B cell (primary cell): Measurements from ENCODE around the gene NUCB1. TPM values are rescaled to one million over a fixed set of nuclear protein-coding genes. Genes with fewer than 3 reads are reported as not detected.

Experiments used
- ATAC-seq: fragments of 200-7000 bp; cut with Tn5 transposase; one replicate; pipeline ENCODE4 v1.10.0; 2021; ENCODE audit warnings: low read depth, mild to moderate bottlenecking, moderate number of reproducible peaks, moderate library complexity
- CTCF ChIA-PET: fragments of 350-600 bp; sonication (Branson Sonifier 250); formaldehyde crosslinking; loops from one replicate; lab custom pipeline; 2021; ENCODE audit warnings: antibody characterized with exemption, inconsistent platforms; lab: Charles Lee
- POLR2A ChIA-PET: fragments of 350-600 bp; sonication (Branson Sonifier 250); formaldehyde crosslinking; loops from one replicate; lab custom pipeline; 2021; ENCODE audit warnings: antibody characterized with exemption; lab: Charles Lee
- DNase-seq: peaks from one replicate; pipeline ENCODE4 v3.0.0; 2013
- H2AFZ ChIP-seq: 2 replicates; pipeline ENCODE4 v1.6.1; 2012; ENCODE audit warnings: mild to moderate bottlenecking, low read depth, low read length; ENCODE audit not compliant: insufficient read depth, poor library complexity, severe bottlenecking
- H3K27ac ChIP-seq, 2 donors: 1 replicate in 1 of 2; 2 replicates in 1 of 2; pipeline ENCODE4 v1.5.1; 2012 to 2013; ENCODE audit warnings: low read length in 2 of 2, mild to moderate bottlenecking in 2 of 2, moderate library complexity in 1 of 2
- H3K27me3 ChIP-seq, 4 experiments: fragments of 200-600 bp in 1 of 4; sonication (generic) in 1 of 4; replicated peaks in 1 of 4; 1 replicate in 2 of 4; 2 replicates in 2 of 4; pipeline versions ENCODE4 v1.6.1 to v1.7.0; 2013 to 2016; ENCODE audit warnings: low read length in 3 of 4, mild to moderate bottlenecking in 2 of 4, mixed read lengths in 1 of 4, moderate library complexity in 1 of 4; ENCODE audit not compliant: insufficient read depth in 4 of 4, control insufficient read depth in 3 of 4; ENCODE audit errors: control extremely low read depth in 1 of 4
- H3K36me3 ChIP-seq, 2 experiments: replicated peaks in 1 of 2; 1 replicate in 1 of 2; 2 replicates in 1 of 2; pipeline versions ENCODE4 v1.6.1 to v1.7.1; 2013; ENCODE audit warnings: low read length in 1 of 2; ENCODE audit not compliant: insufficient read depth in 2 of 2, control insufficient read depth in 1 of 2; ENCODE audit errors: control extremely low read depth in 1 of 2, extremely low read depth in 1 of 2
- H3K4me1 ChIP-seq, 2 donors: fragments of 200-600 bp in 1 of 2; sonication (generic) in 1 of 2; 1 replicate in 1 of 2; 2 replicates in 1 of 2; pipeline versions ENCODE4 v1.5.1 to v1.6.1; 2013 to 2017; ENCODE audit warnings: low read length in 2 of 2; ENCODE audit not compliant: control insufficient read depth in 2 of 2, insufficient read depth in 2 of 2
- H3K4me2 ChIP-seq: replicated peaks from 2 replicates; pipeline ENCODE3; 2012; ENCODE audit warnings: mild to moderate bottlenecking, low read depth, low read length; ENCODE audit not compliant: poor library complexity, severe bottlenecking
- H3K4me3 ChIP-seq, 5 experiments: fragments of 200-600 bp in 1 of 5; sonication (generic) in 1 of 5; 1 replicate in 3 of 5; 2 replicates in 2 of 5; pipeline versions ENCODE4 v1.5.1 to v1.7.0; 2011 to 2016; ENCODE audit warnings: low read length in 4 of 5, mild to moderate bottlenecking in 4 of 5, low read depth in 2 of 5, control low read depth in 1 of 5, moderate library complexity in 1 of 5; ENCODE audit not compliant: insufficient read depth in 1 of 5; ENCODE audit errors: control extremely low read depth in 1 of 5, extremely low read depth in 1 of 5
- H3K79me2 ChIP-seq: fragments of 200-600 bp; sonication (generic); one replicate; pipeline ENCODE4 v1.6.0; 2016; ENCODE audit warnings: low read length; ENCODE audit not compliant: control insufficient read depth, insufficient read depth
- H3K9ac ChIP-seq: fragments of 200-600 bp; sonication (generic); 2 replicates; pipeline ENCODE4 v1.6.1; 2017; ENCODE audit warnings: mild to moderate bottlenecking, low read length, moderate library complexity
- H3K9me3 ChIP-seq, 3 donors: one replicate each; pipeline versions ENCODE4 v1.6.1 to v1.7.1; 2013; ENCODE audit warnings: low read length in 2 of 3; ENCODE audit not compliant: control insufficient read depth in 2 of 3, insufficient read depth in 1 of 3; ENCODE audit errors: control extremely low read depth in 1 of 3
- H4K20me1 ChIP-seq: 2 replicates; pipeline ENCODE4 v1.6.0; 2012; ENCODE audit warnings: mild to moderate bottlenecking, low read length; ENCODE audit not compliant: insufficient read depth, control insufficient read depth, poor library complexity, severe bottlenecking
- H3K27ac Mint-ChIP-seq: one replicate; pipeline ENCODE4 v1.8.0; 2021; ENCODE audit warnings: mixed read lengths
- H3K27me3 Mint-ChIP-seq: one replicate; pipeline ENCODE4 v1.8.0; 2021; ENCODE audit warnings: mixed read lengths
- H3K4me1 Mint-ChIP-seq: one replicate; pipeline ENCODE4 v1.8.0; 2021; ENCODE audit warnings: mixed read lengths
- H3K4me3 Mint-ChIP-seq: one replicate; pipeline ENCODE4 v1.8.0; 2021; ENCODE audit warnings: mixed read lengths
- H3K9me3 Mint-ChIP-seq: one replicate; pipeline ENCODE4 v1.8.0; 2022; ENCODE audit warnings: mixed read lengths; ENCODE audit not compliant: insufficient read depth
- CTCF ChIP-seq: fragments of 200-600 bp; IDR thresholded peaks from one replicate; pipeline ENCODE4 v1.8.0; 2022; ENCODE audit warnings: antibody characterized with exemption, mild to moderate bottlenecking
- EZH2 ChIP-seq: IDR thresholded peaks from 2 replicates; pipeline ENCODE4 v1.6.1; 2012; ENCODE audit warnings: borderline replicate concordance, low read depth, mild to moderate bottlenecking, moderate library complexity, low read length; ENCODE audit not compliant: insufficient read depth, poor library complexity, severe bottlenecking
- WGBS: methylation state at CpG from one replicate; pipeline ENCODE4 v1.1.5; 2013; ENCODE audit warnings: missing lambda C conversion rate; ENCODE audit not compliant: insufficient coverage; 5-methylcytosine and 5-hydroxymethylcytosine counted together
- intact Hi-C: fragments of 100-400 bp; cut with micrococcal nuclease; formaldehyde crosslinking; loops from one replicate; pipeline ENCODE4 v1.10.0; 2022
- polyA plus RNA-seq: library from polyadenylated mRNA; depleted of rRNA; stranded (reverse); fragments of >200 nt; gene quantifications from 2 replicates; pipeline ENCODE4 v1.2.3, GENCODE V29; 2012
- total RNA-seq, 2 donors: library from RNA; stranded (reverse); fragments of 120-200 nt in 1 of 2; gene quantifications; 1 replicate in 1 of 2; 2 replicates in 1 of 2; pipeline versions ENCODE4 v1.2.3 to v1.2.4, GENCODE V29; 2013 to 2022

The NUCB1 gene
- total and polyA plus RNA-seq, 2 donors (not counting 1 experiment from before 2014, with no cell fraction given) = 118 to 134 TPM

- Histone ChIP-seq H3K79me2 (peaks cover 24% of the 10 kb centered on the region), H3K4me2 (no peak overlapping the region), H3K27ac (no peak overlapping the region), H2AFZ (no peak overlapping the region), H3K4me3 (no peak overlapping the region), H3K27me3 (no peaks in the 10 kb centered on the region), H3K9me3 (no peaks in the 10 kb centered on the region), H3K4me1 (peaks cover 12 to 21% of the 10 kb centered on the region in 2 donors), H3K9ac (no peak overlapping the region), H4K20me1 (peaks cover 8% of the 10 kb centered on the region), H3K36me3 (peaks cover 12 to 34% of the 10 kb centered on the region in 2 experiments)
- ChIA-PET CTCF (no interaction called here), POLR2A (no interaction called here)
- H3K4me3 Mint-ChIP-seq = no peak overlapping the region
- intact Hi-C loops = no loop called here
- peaks cover 19% of the 10 kb centered on the region for H3K4me1 Mint-ChIP-seq
- no peak for ATAC-seq
- 98% methylated on average over 11 of the region's 14 CpGs for WGBS
- TF ChIP-seq EZH2 = no peak
- no peak for TF ChIP-seq CTCF
- DNase-seq = no peak
- H3K9me3 Mint-ChIP-seq = no peaks in the 10 kb centered on the region
- H3K27me3 Mint-ChIP-seq = no peaks in the 10 kb centered on the region
- no peak overlapping the region for H3K27ac Mint-ChIP-seq
Measured at GRCh38 chr19:48905664-48906063, 5.6 kb downstream of the NUCB1 start.

GRCh38 chr19:48906324-48906723 is 6.2 kb downstream of the NUCB1 start:
- ChIA-PET POLR2A (interaction anchor here (0.7 kb wide), 2 partner anchors 47 to 652 kb away, joined by 3 to 6 read pairs; no protein-coding TSS in a partner anchor), CTCF (no interaction called here)
- DNase-seq (no peak), ATAC-seq (no peak)
- Histone ChIP-seq H3K27ac (no peak overlapping the region), H3K9me3 (no peaks in the 10 kb centered on the region), H3K4me1 (peaks cover 5 to 14% of the 10 kb centered on the region in 2 donors), H3K4me2 (no peak overlapping the region), H3K79me2 (peaks cover 17% of the 10 kb centered on the region), H2AFZ (no peak overlapping the region), H4K20me1 (peaks cover 8% of the 10 kb centered on the region), H3K4me3 (no peak overlapping the region), H3K36me3 (peaks cover 15 to 39% of the 10 kb centered on the region in 2 experiments), H3K27me3 (no peaks in the 10 kb centered on the region), H3K9ac (no peak overlapping the region)
- no peaks in the 10 kb centered on the region for H3K27me3 Mint-ChIP-seq
- no peak overlapping the region for H3K27ac Mint-ChIP-seq
- WGBS = 100% methylated on average over 1 of the region's 10 CpGs
- H3K4me3 Mint-ChIP-seq = no peak overlapping the region
- H3K4me1 Mint-ChIP-seq = peaks cover 12% of the 10 kb centered on the region
- intact Hi-C loops = no loop called here
- no peaks in the 10 kb centered on the region for H3K9me3 Mint-ChIP-seq
- TF ChIP-seq CTCF (no peak), EZH2 (no peak)
